Activated CD4-positive, alpha-beta T cell treated with anti-CD3 and anti-CD28 coated beads, Interleukin-2, amount 50 U/mL, for 24 hours (primary cell): ENCODE measurements around the gene AK2.
A peak's percentile ranks its signal among the peaks of the same experiment; 100 is the strongest.

Source experiments
- DNase-seq, 2 donors: peaks; one replicate each; pipeline ENCODE4 v3.0.0-alpha.2; 2020; ENCODE audit warnings: low read depth in 1 of 2, low spot score in 1 of 2

The AK2 gene

DNA sequence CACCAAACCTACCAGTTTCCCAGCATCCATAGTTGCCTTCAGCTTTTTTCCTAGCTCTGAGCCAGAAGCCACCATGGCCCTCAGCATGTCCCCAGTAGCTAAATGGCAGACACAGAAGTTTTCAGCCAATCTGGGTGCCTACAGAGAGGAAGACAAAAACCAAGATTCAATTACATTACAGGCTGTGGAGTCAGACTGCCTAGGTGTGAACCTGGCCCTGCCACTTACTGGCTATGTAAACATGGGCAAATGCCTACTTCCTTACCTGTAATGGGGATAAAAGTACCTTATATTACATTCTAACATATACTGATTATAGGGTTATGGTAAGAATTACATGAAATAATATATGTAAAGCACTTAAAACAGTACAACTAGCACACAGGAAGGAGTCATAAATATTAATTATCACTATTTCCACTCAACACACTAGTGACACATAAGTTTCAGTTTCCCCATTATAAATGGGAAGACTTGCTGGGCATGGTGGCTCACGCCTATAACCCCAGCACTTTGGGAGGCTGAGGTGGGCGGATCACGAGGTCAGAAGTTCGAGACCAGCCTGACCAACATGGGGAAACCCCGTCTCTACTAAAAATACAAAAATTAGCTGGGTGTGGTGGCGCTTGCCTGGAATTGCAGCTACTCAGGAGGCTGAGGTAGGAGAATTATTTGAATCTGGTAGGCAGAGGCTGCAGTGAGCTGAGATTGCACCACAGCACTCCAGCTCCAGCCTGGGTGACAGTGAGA, 12.1 kb downstream of the AK2 start:
- peak; percentile 58 to 71 for DNase-seq

DNA sequence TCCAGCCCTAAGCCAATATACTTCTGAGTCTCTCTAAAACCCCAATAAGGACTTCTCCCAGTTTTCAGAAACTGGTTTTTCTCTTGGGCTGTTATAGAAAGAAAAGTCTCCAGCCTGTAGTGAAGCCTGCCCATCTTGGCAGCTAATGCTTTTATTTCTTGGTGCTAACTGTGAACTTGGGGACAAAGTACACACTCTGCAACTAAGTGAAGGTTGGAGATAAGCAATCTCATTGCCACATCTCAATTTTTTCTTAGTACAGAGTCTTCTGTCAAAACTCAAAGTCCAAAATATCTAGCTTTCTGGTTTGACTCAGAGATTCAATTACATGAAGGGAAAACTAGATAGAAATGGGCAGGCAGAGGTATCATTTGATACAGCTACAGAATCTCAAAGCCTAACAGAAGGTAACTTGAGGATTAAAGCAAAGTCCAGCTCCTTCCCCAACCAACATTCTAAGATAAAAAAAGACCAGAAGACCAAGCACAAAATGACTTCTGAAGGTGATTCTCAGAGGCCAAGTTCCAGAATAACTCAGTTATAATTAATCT, 14.0 kb downstream of the AK2 start:
- DNase-seq = no peak

DNA sequence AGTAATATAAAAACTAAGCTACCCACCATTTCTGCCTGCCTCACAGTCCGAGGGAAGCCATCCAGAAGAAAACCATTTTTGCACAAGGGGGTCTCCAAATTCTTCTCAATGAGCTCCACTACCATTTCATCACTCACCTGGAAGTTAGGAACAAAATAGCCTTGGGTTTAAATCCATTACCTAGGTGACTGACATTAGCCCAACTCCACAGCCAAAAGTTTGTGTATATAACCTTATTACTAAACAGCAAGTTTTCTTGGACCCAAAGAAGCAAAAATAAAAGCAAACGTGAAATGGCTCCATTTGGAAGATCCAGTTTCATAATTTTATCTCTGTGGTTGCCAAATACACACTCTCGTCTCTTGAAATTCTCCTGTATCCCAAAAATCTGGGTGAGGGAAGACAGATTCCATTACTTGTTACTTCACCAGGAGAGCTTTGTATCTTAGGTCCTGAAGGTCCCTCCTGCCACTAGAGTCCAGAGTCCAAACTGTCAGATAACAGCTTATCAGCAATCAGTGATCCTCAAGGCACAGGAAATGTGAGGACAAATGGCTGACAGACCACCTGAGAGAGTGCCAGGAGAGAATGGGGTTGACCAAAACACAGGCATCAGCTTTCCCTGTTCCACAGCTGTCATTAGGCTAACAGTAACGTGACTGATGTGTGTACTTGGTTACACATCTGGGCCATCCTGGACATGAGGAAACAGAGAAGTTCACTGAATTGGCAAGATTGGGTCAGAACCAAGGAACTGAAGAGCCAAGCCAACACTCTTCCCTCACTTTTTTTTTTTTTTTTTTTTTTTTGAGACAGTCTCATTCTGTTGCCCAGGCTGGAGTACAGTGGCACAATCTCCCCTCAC, 14.9 kb downstream of the AK2 start:
- no peak for DNase-seq

DNA sequence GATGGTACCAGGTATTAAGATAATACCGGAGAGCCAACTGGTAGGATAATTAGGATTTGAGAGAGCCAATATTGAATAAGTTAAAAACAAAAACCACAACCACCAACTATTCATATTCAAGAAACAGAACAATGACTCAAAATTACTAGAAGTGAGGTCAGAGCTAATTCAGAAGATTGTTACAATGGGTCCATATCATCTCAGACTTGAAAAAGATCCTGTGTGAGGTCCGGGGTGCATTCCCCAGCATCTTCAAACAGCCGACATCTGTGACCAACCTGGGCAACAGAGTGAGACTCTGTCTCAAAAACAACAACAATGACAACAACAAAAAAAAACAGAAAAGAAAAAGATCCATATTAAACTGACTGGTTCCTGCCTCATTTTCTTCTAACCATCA, 18.6 kb downstream of the AK2 start:
- no peak for DNase-seq

DNA sequence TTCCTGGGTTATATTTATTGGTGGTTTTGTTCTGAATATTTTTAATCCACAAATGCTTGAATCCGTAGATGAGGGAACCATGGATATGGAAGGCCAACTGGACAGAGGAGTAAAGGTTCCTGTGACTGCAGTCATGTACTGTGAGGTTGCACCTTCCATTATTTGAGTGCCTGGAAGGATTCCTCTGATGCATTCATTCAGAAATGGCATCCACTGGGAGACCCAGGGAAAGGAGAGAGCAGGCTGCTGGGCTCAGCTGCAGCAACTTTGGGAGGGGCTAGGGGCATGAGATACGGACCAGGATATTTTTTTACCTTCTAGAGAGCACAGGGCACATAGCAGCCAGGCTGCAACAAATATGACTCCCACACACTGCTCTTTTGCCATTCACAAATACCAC, 19.5 kb downstream of the AK2 start:
- no peak for DNase-seq

DNA sequence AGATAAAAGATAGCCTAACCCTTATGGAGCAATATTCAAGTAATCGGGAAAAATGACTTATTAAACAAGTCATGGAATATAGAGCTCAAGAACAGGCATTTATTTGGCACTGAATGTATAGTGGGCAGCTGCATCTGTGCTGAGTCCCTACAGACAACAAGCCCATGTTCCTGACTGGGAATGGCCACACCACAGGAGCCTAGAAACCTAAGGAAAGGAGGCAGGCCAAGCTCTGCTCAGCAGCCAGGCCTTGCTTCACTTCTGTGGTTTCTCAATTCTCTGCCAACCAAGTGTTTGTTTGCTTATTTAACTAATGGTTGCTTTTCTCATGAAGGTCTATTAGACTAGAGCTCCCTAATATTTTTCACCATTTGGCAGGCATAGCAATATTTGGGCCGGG, 21.5 kb downstream of the AK2 start:
- no peak for DNase-seq

DNA sequence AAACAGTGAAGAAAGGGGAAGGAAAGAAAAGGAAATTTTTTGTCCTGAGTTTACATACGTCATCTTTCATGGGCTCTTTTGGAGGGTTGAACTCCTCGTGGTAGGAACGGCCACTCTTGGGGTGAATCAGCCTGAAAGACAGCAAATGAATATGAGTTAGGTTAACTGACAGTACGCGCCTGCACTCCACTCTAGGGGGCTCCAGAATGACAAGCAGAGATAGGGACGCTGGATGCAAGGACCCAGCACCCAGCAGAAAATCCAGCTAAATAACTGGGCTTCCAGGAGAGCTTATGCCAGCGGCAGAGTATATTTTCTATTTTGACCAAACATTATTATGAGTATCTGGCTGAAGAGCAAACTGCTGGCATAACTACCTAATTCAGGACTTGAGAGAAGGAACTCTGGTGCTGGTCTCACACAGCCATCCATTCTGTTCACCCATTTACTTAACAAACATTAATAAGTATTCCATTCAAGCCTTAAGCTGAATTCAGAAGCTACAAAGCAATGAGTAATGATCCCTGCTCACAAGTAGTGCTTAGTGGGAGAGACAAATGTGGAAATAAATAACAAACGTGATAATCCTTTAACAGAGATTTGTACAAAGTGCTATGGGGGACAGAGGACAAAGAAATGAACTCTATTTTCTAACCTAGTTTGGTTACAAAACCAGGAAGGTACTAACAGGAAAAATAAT, 22.1 kb downstream of the AK2 start:
- DNase-seq = no peak

DNA sequence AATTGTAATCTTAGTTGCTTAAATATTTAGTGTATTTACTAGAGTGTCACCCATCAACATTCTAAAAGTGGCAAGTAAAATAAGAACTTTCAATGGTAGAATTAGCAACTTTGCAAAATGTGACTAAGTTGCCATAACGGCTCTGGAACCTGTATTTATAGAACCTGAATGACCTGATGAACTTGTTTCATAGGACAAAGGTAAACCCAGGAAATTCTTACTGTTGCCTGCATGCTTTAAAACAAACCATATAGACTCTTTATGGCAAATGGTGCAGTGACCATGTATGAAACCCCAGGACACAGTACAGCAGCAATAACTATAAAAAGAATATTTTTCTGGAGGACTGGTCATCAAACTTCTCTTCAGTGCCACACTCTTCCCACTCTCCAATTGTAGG, 22.9 kb downstream of the AK2 start:
- no peak for DNase-seq

DNA sequence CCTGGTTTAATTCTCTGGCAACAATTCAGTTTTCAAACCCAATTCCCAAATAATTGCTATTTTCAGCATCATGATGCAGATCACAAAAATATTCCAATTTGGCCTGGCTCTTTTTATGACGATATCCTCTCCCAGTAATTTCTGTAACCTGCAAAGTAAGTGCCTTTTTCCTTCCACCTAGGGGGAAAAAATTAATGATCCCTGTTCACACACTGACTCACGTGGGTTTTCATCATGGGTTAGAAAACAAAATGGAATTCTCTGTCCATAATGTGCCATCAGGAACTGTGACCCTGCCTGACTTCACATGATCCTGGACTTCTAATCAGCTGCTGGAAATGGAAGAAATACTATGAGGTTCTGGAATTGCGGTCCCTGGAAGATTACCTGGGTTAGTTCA, 24.5 kb downstream of the AK2 start:
- DNase-seq = no peak

DNA sequence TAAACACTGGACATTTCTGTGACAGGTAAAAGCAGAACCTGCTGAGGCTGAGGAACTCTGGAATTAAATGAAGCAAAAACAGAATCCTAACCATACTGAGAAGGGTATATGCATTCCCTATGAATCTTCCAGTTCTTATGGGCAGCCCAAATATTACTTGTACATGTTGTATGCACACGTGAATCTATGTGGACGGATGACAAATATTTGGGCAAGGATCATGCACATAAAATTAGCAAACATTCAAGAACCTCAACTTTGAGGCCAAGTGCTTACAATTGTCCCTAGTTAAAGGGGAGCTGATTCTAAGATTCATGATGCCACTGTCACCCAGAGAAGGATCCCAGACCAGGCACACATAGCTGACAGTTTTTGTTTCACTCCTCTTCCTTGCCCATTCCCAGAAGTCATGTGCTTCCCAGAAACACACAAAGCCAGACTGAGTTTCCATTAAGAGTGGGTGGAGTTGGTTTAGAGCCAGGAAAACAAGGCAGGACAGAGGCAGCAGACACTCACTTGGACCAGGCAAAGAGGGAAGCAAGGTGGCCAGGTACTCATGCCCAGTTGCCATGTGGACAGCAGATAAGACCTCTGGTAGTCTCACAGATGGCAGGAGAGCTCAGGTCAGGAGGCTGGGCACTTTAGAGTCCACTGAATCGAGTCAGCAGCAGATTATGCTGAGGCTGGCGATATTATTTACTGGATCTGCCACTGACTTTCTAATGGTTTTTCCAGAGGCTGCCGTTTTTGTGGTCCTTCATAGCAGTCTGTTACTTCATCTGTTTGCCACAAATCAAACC, 25.6 kb downstream of the AK2 start:
- no peak for DNase-seq

DNA sequence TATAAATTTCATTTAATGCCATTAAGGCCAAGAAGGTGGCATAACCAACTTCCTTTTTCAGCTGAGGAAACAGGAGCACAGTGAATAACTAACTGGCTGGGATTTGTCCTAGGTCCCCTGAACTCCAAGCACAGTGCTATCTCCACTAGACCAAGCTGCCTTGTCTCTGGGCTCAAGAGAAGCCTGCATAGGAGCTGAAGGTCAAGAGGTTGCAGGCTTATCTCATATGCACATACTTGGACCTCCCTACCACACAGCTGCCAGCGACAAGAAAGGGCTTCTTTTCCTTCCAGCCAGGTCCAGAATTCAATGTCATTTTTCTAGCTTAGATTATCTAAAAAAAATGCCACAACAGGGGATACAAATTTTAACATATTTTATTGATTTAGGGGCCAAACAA, 27.1 kb downstream of the AK2 start:
- DNase-seq = no peak

DNA sequence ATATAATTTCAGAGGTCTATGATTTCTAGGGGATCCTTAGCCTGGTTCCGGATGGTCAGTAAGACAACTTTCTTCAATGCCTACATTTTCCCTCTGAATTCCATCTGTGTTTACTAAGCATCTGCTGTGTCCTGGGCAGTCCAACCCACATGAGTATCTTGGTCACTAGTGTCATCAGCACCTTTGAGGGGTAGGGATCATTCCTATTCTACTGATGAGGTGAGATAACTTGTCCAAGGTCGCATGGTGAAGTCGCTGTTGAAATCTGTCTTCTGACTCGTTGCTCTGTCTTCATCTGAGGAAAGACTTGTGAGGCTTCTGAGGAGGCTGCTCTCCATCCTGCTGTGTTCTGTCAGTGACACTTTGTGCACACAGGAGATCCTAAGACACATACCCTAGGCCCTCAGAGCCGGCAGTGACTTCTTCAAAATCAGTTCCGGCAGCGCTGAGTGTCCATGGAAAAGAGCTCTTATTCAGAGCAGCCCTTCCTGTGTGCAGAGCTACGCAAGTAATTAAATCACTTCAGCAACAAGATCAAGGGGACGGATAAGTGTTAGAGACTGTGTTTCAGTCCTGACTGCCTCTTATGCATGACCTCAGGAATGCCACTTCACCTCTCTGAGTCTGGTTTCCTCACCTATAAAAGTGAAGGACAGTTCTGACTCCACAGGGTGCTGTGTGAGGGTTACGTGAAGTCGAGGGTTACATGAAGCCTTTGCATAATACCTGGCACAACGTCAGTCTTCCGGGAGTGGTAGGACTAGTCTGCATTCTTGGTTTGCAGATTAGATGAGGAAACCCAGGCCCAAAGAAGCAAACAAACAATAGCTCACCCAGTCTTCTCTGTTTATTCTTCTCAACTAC, 28.4 kb downstream of the AK2 start:
- DNase-seq = no peak

DNA sequence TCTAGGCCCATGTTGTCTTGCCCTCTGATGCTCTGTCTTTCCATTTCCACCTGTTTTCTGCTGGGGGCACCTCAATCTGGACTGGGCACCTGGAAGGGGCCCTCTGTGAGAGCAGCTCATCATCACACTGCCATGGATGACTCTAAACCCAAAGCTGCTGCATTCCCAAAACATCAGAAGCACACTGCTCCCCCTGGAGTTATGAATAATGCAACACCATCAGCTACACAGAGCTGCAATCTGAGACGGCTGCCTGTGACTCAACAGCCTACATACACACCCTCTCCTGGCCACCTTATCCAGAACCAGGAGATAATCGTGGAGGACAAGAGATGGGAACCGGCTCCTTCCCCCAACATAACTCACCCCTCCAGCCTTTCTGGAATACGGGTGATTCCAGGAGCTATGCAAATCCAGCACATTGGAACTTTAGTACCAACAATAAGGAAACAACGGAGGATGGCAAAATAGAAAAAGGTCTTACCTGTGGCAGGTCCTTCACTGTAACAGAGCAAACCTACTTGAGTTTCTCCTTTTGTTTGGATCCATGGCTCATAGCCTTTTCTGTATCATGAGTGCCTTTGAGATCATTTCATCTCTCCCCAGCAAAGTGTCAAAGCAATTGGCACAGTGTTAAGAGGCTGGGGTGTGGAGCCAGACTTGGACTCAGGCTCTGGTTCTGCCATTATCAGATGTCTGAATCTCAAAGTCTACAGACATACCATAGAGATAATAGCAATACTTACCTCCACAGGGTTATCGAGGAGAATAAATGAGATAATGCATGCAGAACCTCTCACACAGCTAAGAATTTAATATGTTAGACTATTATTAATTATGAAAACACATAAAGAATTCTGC, 29.3 kb downstream of the AK2 start:
- DNase-seq = no peak

DNA sequence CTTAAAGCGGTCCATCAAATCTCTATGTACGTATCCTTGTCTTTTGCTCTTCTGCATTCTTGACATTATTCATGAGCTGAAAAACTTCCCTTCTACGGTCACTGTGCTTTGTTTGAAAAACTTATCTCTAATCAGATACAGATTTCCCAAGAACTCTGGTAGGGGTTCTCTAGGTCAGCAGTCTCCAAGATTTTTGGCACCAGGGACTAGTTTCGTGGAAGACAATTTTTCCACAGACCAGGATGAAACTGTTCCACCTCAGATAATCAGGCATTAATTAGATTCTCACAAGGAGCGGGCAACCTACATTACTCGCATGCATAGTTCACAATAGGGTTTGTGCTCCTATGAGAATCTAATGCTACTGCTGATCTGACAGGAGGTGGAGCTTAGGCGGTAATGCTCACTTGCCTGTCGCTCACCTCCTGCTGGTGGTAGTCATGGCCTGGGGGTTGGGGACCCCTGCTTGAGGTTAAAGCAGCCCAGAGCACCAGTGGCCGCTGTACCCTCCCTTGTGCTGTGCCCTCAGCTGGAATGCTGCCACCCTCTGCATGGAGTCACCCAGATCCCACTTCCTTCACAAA, 30.8 kb downstream of the AK2 start:
- DNase-seq = no peak

DNA sequence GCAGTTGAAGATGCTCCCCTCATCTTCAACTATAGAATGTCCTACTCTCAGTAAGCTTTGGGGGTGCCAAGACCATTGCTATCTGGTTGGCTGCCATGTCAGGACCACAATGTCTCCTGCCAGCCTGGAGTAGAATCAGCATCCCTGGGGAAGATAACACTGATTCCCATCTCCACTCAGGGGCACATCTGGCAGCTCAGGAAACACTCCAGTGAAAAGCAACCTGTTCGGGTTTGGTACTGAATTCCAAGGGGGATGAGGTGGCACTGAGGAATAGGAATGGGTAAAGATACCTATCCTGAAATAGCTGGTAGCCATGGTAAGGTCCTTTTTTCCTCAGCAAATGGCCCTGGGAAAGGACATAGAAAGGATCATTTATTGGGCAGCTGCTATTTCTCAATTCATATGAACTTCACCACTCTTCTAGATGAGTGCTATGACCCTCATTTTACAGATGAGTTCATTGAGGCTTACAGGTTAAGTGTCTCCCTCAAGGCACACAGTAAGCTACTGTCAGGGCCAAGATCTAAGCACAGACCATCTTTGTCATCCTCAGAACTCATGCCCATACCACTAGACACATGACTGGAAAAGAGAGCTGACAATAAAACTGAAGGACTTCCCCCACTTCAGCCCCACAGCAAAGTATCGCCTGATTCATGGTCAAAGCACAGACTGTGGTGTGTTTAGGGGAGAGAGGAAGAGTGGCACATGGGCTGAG, 31.4 kb downstream of the AK2 start:
- no peak for DNase-seq

DNA sequence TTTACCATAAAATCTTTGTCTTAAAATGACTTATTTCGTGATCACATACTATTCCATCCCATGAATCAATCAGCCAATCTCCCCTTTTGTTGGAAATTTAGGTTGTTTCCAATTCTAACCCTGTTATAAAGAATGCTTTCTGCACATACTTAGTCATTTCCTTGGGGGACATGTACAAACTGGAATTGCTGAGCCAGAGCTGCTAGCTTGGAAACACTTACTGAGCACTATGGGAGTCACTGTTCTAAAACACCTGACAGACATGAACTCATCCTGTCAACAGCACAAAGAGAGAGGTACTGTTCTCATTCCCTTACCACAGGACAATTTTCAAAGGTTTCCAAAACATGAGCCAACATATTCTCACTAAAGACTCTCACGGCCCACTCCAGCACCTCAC, 32.1 kb downstream of the AK2 start:
- DNase-seq = no peak

DNA sequence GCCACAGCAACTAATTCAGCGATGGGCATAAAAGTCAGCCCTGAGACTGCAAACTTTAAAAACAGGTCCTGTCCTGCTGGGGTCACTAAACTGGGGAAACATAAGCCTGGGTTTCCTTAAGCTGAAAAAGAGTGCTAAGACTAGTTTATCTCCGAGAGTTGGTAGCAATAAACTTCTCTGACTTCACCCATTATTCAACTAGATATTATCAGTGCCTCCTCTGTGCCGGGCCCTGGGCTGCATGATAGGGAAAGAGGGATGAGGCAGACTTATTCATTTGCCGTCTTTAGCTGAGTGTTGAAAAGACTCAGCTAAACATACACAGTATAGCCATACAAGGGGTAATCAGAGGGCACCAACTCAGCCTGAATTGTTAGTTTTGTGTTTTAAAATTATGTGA, 33.0 kb downstream of the AK2 start:
- no peak for DNase-seq

DNA sequence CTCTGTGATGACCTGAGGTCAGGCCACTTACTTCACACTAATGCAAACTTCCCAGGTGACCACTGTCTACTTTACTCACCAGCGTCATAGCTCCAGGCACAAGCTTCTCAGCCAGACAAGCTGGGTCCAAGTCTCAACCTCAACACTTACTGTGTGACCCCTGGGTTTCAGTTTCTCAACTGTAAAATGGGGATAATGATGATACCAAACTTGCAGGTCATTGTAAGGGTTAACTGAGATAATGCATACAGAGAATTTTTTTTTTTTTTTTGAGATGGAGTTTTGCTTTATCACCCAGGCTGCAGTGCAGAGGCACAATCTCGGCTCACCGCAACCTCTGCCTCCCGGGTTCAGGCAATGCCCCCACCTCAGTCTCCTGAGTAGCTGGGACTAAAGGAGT, 34.7 kb downstream of the AK2 start:
- no peak for DNase-seq
